NAMALWA (cell line): ENCODE results near the gene TRPC4AP.
"Not testable (repeated sequence)": the region's sequence is repeated elsewhere in the genome, so short reads cannot be mapped to it uniquely, and the experiment has no call there.

Experiments used
- DNase-seq: peaks from one replicate; pipeline ENCODE4 v3.0.0-alpha.2; 2015; ENCODE audit warnings: low spot score

TRPC4AP gene

DNA sequence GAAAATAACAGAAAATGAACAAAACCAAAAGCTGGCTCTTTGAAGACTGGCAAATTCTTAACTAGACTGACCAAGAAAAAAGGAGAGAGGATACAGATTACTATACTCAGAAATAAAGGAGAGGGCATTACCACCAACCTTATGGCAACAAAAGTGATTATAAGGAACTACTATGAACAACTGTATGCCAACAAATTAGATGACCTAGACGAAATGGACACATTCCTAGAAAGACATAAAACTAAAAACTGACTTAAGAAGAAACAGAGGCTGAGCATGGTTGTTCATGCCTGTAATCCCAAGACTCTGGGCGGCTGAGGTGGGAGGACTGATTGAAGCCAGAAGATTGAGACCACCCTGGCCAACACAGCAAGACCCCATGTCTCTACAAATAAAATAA is 33.5 kb downstream of the TRPC4AP start:
- no peak for DNase-seq

DNA sequence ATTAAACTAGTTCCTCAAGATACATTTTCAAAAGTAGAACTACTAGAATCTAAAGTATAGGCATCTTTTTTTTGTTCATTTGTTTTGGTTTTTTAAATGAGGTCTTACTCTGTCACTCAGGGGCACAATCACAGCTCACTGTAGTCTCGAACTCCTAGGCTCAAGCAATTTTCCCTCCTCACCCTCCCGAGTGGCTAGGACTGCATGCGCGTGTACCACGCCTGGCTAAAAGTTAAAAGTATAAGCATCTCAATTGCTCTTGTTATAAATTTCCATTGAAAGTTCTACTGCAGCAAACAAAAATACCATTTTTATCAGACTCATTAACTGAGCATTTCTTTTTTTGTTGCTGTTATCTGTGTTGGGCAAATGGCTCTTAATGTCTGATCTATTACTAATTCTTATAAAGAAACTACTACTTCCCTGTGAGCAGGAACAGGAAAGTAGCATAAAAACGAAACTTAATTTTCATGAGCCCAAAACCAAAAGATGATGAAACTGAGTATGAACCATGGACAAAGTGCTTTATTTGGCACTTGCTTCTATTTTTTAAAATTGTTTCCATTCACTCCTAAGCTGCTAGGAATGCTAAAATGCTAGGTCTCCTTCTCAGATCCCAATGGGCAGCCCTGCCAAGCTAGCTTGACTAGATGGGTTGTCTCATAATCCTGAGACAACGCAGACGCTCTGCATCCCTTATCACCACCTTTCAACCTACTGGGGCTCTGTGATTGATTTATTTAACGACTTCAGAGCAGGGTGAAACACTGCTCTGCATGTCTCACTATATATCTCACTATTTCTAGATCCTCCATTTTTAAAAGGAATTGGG is 36.9 kb downstream of the TRPC4AP start:
- DNase-seq: no peak

- no peak for DNase-seq
Measured at GRCh38 chr20:35054814-35055213, 37.8 kb downstream of the TRPC4AP start.

DNA sequence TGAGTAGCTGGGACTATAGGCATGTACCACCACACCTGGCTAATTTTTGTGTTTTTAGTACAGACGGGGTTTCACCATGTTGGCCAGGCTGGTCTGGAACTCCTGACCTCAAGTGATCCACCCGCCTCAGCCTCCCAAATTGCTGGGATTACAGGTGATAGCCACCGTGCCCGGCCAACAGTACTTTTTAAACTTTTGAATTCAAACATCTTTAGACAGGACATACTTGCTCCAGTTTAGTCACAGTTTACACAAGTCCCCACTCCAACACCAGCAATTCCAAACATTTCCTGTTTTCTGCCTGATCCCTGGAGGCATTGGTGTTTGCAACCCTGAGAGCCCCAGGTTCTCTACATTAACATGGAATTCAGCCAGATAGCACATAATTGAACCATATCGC is 40.0 kb downstream of the TRPC4AP start:
- not testable (repeated sequence) for DNase-seq

GRCh38 chr20:35049776-35050352 is 42.7 kb downstream of the TRPC4AP start:
- DNase-seq: no peak

DNA sequence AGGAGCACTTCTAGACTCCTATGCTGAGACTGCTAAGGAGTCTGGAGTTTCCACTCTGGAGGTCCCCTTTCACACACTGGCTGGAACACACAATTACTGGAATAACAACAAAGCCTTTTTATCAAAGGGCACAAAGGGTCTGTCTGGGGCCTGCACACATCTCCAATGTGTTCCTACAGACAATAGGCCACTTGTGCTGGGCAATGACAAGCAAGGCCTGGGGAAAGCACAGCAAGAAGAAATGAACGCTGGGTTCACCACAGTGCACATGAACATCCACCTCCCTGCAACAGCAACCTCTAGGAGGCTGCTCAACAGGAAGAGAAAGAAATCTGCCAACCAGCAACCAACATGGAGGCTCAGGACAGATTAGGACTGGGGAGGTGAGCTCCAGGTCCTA is 43.9 kb downstream of the TRPC4AP start:
- no peak for DNase-seq

DNA sequence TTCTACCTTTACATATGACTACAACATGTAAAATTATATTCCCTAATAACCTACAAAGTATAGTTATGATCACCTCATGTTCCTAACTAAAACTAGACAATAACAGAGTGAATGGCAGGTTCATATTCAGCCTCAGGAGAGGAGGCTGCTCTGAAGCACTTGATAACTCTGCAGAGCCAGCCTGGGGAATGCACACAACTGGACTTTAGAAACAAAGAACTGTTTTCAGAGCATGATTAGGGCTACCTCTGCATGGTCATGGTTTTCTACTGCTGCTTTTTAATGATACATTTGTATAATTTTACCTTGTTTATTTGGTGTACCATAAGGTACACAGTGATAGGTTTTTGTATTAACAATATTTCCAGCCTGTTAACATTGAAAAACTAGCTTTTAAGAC is 50.3 kb downstream of the TRPC4AP start:
- no peak for DNase-seq

GRCh38 chr20:35040646-35041045 is 52.0 kb downstream of the TRPC4AP start:
- DNase-seq: no peak

DNA sequence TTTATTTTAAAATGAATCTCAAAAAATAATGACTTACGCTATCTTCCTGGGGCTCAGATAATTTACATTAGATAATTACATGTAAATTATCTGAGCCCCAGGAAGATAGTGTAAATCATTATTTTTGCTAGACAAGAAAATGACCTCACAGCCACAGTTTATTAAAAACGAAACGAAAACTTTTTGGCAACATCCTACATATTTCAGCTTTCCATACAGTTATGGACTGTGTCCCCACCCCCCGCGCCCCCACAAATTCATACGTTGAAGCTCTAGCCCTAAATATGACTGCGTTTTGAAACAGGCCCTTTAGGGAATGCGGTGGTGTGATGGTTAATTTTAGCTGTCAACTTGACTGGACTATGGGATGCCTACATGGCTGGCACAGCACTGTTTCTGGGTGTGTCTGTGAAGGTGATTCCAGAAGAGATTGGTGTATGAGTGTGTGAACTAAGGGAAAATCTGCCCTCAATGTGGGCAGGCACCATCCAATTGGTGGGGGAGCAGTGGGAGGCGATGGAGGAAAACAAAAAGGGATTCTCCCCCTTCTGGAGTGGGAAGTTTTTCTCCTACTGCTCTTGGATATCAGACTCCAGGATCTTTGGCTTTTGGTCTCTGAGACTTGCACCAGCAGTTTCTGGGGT is 52.6 kb downstream of the TRPC4AP start:
- no peak for DNase-seq

DNA sequence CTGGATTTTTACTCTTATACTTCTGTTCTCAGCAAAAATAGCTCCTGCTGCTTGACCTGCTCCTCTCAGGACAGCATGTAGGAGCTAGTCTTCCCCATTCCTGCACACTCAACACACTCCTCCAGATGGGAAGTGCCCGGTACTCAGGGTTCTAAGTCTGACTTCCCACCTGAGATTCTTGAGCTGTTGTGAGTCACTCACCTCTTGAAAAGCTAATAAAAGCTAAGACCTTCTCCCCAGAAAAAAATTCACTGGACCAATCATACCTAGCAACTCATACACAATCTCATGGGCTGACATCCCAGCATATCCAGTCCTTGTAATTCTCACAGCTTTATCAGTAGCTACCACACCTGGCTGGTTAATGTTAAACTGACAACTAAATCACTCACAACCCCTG is 53.5 kb downstream of the TRPC4AP start:
- DNase-seq: no peak

DNA sequence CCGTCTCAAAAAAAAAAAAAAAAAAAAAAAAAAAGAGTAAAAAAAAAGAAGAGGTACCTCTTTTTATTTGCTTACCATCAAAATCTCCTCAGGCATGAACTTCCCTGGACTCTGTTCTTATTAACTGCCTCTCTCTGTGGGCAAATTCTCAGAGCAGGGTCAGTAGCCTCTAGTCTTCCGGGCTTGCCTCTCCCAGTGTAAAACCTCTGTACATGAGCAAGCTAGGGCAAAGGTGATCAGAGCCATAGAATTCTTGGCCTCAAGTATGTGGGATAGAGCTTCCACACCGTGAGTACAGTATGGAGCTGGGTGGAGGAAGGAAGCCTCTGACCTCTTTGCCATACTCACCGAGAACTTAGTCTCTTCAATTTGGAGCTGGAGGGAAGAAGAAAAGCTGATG is 58.5 kb downstream of the TRPC4AP start:
- no peak for DNase-seq

GRCh38 chr20:35030136-35030535 is 62.5 kb downstream of the TRPC4AP start:
- no peak for DNase-seq

GRCh38 chr20:35027301-35027700 is 65.3 kb downstream of the TRPC4AP start:
- no peak for DNase-seq

- DNase-seq: no peak
Measured at GRCh38 chr20:35025116-35025515, 67.5 kb downstream of the TRPC4AP start.

GRCh38 chr20:35023624-35024023 is 69.0 kb downstream of the TRPC4AP start:
- DNase-seq: no peak

GRCh38 chr20:35021831-35022230 is 70.8 kb downstream of the TRPC4AP start:
- DNase-seq: no peak

- no peak for DNase-seq
Measured at GRCh38 chr20:35021063-35021462, 71.5 kb downstream of the TRPC4AP start.

DNA sequence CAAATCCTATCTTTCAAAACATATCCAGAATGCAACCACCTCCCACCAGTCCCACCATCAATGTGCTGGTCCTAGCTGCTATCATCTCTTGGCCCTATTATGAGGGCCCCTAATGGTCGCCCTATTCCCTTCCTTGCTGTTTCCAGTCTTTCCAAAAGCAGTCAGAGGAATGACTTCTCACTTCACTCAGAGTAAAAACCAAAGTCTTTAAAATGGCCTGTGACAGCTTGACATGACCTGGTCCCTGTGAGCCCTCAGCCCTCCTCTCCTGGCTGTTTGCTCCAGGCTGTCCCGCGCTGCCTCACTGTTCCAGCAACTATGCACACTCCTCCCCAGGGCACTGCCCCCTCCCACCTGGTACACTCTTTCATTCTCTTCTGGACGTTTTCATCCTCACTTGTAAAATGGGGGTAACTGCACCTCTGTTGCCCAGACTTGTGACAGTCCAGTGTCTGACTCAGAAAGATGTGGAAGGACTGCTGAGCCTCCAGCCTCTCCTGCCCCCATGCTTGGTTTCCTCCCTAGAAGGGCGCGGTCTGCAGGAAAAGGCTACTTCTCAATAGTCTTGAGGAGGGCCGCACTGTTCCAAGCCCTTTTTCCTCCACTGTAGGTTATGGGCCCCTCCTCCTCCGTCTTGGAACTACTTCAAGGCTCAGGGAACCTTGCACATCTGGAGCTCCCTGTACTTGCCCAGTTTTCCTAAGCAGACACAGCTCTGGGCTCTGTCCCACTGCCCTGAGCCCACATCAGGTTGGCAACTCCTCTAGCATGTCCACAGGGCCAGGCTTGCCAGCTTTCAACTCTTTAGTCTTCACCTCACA is 72.3 kb downstream of the TRPC4AP start:
- no peak for DNase-seq

GRCh38 chr20:35018590-35019371 is 73.8 kb downstream of the TRPC4AP start:
- DNase-seq: no peak

DNA sequence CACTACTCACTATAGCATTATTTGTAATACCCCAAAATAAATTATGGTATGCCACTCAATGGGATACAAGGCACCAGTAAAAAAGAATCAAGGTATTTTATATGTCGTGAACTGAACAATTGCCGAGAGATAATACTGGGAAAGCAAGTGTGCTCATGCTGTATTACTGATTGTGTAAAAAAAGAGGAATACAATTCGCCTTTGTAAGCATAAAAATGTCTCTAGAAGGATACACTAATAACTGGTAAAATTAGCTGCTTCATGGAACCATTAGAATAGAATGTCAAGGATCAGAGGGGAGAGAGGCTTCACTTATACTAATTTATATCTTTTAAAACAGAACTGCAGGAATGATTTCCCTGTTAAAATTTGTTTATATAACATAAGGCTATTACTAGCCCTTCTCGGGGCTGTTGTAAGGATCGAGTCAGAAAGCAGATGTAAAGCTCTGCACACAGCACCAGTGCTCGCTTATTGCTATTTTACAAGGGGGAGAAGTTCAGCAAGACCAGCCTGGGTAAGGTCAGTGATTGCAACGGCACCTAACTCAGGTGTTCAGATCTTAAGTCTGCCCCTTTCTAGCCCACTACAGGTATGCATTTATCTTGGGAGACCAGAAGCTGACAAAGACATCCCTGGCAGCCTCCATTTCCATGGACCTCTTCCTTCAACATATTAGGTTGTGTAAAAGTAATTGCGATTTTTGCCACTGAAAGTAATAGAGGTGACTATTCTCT is 75.3 kb downstream of the TRPC4AP start:
- no peak for DNase-seq

DNA sequence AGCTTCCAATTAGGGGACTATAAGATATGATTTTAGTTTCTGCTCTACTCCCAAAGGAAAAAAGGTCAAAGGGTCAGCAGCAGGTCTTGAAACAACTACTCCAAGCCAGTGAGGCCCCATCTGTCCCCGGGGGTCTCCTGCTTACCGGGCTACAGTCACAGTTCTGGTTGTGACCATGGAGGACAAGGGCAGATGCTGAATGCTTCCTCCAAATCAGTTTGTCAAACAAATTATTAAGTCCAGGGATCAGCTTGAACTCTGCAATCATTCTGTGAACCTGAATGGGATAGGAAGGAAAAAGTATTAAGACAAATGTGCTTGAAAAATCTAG is 76.8 kb downstream of the TRPC4AP start:
- DNase-seq: no peak
